ENCODE measurements around the gene OR5H6. TPM values are rescaled to one million over a fixed set of nuclear protein-coding genes. Genes with fewer than 3 reads are reported as not detected.
"Not testable (repeated sequence)": the region's sequence is repeated elsewhere in the genome, so short reads cannot be mapped to it uniquely, and the experiment has no call there.

The OR5H6 gene
- total RNA-seq, 3 donors from 2014 or later (not counting 1 experiment from before 2014, with no cell fraction given) = not detected

- no peak overlapping the region for H3K27ac ChIP-seq (ENCODE audit: low read length)
- H3K9me3 ChIP-seq (ENCODE audit: control insufficient read depth, insufficient read depth, low read length) = no peaks in the 10 kb centered on the region
- Mint-ChIP-seq H3K27me3 (ENCODE audit: low read depth in 2 of 2) (no peaks in the 10 kb centered on the region), H3K4me1 (no peaks in the 10 kb centered on the region), H3K4me3 (no peak overlapping the region), H3K27ac (no peak overlapping the region), H3K9me3 (peaks cover 4 to 7% of the 10 kb centered on the region in 2 donors), H3K36me3 (no peaks in the 10 kb centered on the region)
- no peak for DNase-seq
- no peak for TF ChIP-seq CTCF (IDR thresholded peaks at IDR 0.05)
- no peaks in the 10 kb centered on the region for H3K36me3 ChIP-seq (ENCODE audit: control insufficient read depth, insufficient read depth, low read length)
- no peak for ATAC-seq
- no peak overlapping the region for H3K4me3 ChIP-seq (ENCODE audit: low read length)
- H3K4me1 ChIP-seq (ENCODE audit: control insufficient read depth, insufficient read depth, low read length) = no peaks in the 10 kb centered on the region
- 90% methylated on average over 10 of the region's 10 CpGs for WGBS (ENCODE audit: insufficient coverage)
- intact Hi-C loops (cut with micrococcal nuclease) = no loop called here
- H3K27me3 ChIP-seq (ENCODE audit: control insufficient read depth, insufficient read depth, low read length) = no peaks in the 10 kb centered on the region
These were observed 17.9 kb upstream of the OR5H6 start for GRCh38 chr3:98246142-98246541.

DNA sequence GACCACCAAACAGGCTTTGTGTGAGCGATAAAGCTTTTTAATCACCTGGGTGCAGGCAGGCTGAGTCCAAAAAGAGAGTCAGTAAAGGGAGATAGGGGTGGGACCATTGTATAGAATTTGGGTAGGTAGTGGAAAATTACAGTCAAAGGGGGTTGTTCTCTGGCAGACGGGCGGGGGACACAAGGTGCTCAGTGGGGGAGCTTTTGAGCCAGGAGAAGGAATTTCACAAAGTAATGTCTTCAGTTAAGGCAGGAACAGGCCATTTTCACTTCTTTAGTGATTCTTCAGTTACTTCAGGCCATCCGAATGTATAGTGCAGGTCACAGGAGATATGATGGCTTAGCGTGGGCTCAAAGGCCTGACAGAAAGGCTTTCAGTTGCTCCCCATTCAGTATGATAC lies 8.0 kb upstream of the OR5H6 start:
- H3K36me3 Mint-ChIP-seq; H3K27ac ChIP-seq (ENCODE audit: low read length); H3K9me3 Mint-ChIP-seq; H3K9me3 ChIP-seq (ENCODE audit: control insufficient read depth, insufficient read depth, low read length); H3K27me3 Mint-ChIP-seq (ENCODE audit: low read depth in 2 of 2); H3K4me1 Mint-ChIP-seq; H3K4me1 ChIP-seq (ENCODE audit: control insufficient read depth, insufficient read depth, low read length); ATAC-seq; H3K36me3 ChIP-seq (ENCODE audit: control insufficient read depth, insufficient read depth, low read length); intact Hi-C loops (cut with micrococcal nuclease); H3K4me3 ChIP-seq (ENCODE audit: low read length); H3K4me3 Mint-ChIP-seq; H3K27me3 ChIP-seq (ENCODE audit: control insufficient read depth, insufficient read depth, low read length); H3K27ac Mint-ChIP-seq; DNase-seq: not testable (repeated sequence)
- 91% methylated on average over 5 of the region's 5 CpGs for WGBS (ENCODE audit: insufficient coverage)

DNA sequence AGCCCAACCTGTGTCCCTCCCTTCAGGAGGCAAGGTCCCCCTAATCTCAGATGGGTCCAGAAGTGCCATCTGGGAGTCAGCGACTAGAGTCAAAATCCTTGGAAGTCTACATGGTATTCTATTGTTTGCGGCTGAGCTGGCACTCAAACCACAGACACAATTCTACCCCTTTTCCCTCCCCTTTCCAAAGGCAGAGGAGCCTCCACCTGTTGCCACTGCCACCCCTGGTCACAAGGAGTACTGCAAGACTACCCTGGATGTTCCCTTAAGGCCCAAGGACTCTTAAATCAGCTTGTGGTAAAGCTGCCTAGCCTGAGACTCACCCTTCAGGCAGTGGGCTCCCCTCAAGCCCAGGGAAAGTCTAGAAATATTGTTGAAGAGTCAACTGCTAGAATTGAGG lies 4.3 kb upstream of the OR5H6 start:
- no peaks in the 10 kb centered on the region for H3K4me1 ChIP-seq (ENCODE audit: control insufficient read depth, insufficient read depth, low read length)
- no peak for ATAC-seq
- 98% methylated on average over 2 of the region's 2 CpGs for WGBS (ENCODE audit: insufficient coverage)
- H3K27me3 ChIP-seq (ENCODE audit: control insufficient read depth, insufficient read depth, low read length) = no peaks in the 10 kb centered on the region
- no peak for TF ChIP-seq CTCF (IDR thresholded peaks at IDR 0.05)
- H3K27ac ChIP-seq (ENCODE audit: low read length) = no peak overlapping the region
- H3K9me3 ChIP-seq (ENCODE audit: control insufficient read depth, insufficient read depth, low read length) = no peaks in the 10 kb centered on the region
- no peaks in the 10 kb centered on the region for H3K36me3 Mint-ChIP-seq
- intact Hi-C loops (cut with micrococcal nuclease) = no loop called here
- H3K4me3 ChIP-seq (ENCODE audit: low read length) = no peak overlapping the region
- H3K36me3 ChIP-seq (ENCODE audit: control insufficient read depth, insufficient read depth, low read length) = no peaks in the 10 kb centered on the region
- DNase-seq = no peak
- no peaks in the 10 kb centered on the region for H3K27me3 Mint-ChIP-seq (ENCODE audit: low read depth in 2 of 2)
- no peaks in the 10 kb centered on the region for H3K4me1 Mint-ChIP-seq
- no peak overlapping the region for H3K4me3 Mint-ChIP-seq
- no peaks in the 10 kb centered on the region for H3K9me3 Mint-ChIP-seq
- H3K27ac Mint-ChIP-seq = no peak overlapping the region

GRCh38 chr3:98262046-98262445 lies 2.0 kb upstream of the OR5H6 start:
- ATAC-seq (no peak), DNase-seq (no peak)
- Mint-ChIP-seq H3K4me1 (no peaks in the 10 kb centered on the region), H3K36me3 (no peaks in the 10 kb centered on the region), H3K27ac (no peak overlapping the region), H3K9me3 (no peaks in the 10 kb centered on the region), H3K4me3 (no peak overlapping the region), H3K27me3 (ENCODE audit: low read depth in 2 of 2) (no peaks in the 10 kb centered on the region)
- intact Hi-C loops (cut with micrococcal nuclease) = no loop called here
- WGBS (ENCODE audit: insufficient coverage) = 80% methylated on average over 1 of the region's 2 CpGs
- no peaks in the 10 kb centered on the region for H3K27me3 ChIP-seq (ENCODE audit: control insufficient read depth, insufficient read depth, low read length)
- no peak for TF ChIP-seq CTCF (IDR thresholded peaks at IDR 0.05)
- H3K36me3 ChIP-seq (ENCODE audit: control insufficient read depth, insufficient read depth, low read length) = no peaks in the 10 kb centered on the region
- no peak overlapping the region for H3K27ac ChIP-seq (ENCODE audit: low read length)
- H3K9me3 ChIP-seq (ENCODE audit: control insufficient read depth, insufficient read depth, low read length) = no peaks in the 10 kb centered on the region
- no peak overlapping the region for H3K4me3 ChIP-seq (ENCODE audit: low read length)
- H3K4me1 ChIP-seq (ENCODE audit: control insufficient read depth, insufficient read depth, low read length) = no peaks in the 10 kb centered on the region
